GM19099 (cell line): ENCODE results near the gene EGLN1.

ENCODE experiments used
- POLR2A ChIP-seq: IDR thresholded peaks from 3 replicates; pipeline ENCODE4 v1.6.1; 2011; ENCODE audit warnings: low read depth; ENCODE audit not compliant: insufficient read length; ENCODE audit errors: extremely low read depth

EGLN1 gene

GRCh38 chr1:231407547-231408396, 14.3 kb downstream of the EGLN1 start:
- no peak for TF ChIP-seq POLR2A

- no peak for TF ChIP-seq POLR2A
Measured at GRCh38 chr1:231407049-231407448, 15.0 kb downstream of the EGLN1 start.

- no peak for TF ChIP-seq POLR2A
Measured at GRCh38 chr1:231404318-231404717, 17.8 kb downstream of the EGLN1 start.

GRCh38 chr1:231401478-231401877, 20.6 kb downstream of the EGLN1 start:
- no peak for TF ChIP-seq POLR2A

- no peak for TF ChIP-seq POLR2A
Measured at GRCh38 chr1:231397886-231398671, 24.0 kb downstream of the EGLN1 start.

GRCh38 chr1:231396643-231397042, 25.4 kb downstream of the EGLN1 start:
- TF ChIP-seq POLR2A = no peak

- TF ChIP-seq POLR2A = no peak
Measured at GRCh38 chr1:231395998-231396390, 26.1 kb downstream of the EGLN1 start.

GRCh38 chr1:231395076-231395997, 26.8 kb downstream of the EGLN1 start:
- TF ChIP-seq POLR2A = no peak

GRCh38 chr1:231393668-231394067, 28.4 kb downstream of the EGLN1 start:
- TF ChIP-seq POLR2A = no peak

- no peak for TF ChIP-seq POLR2A
Measured at GRCh38 chr1:231392389-231393131, 29.5 kb downstream of the EGLN1 start.

GRCh38 chr1:231390071-231390470, 32.0 kb downstream of the EGLN1 start:
- TF ChIP-seq POLR2A = no peak

- TF ChIP-seq POLR2A = no peak
Measured at GRCh38 chr1:231387770-231388669, 34.1 kb downstream of the EGLN1 start.

GRCh38 chr1:231386466-231386865, 35.6 kb downstream of the EGLN1 start:
- no peak for TF ChIP-seq POLR2A

- no peak for TF ChIP-seq POLR2A
Measured at GRCh38 chr1:231385416-231385748, 36.7 kb downstream of the EGLN1 start.
